Coronary artery (tissue), 2 donors: Measurements from ENCODE around the gene CRTAC1.

Experiments used
- DNase-seq: peaks from one replicate; pipeline ENCODE4 v3.0.0-alpha.2; 2017; ENCODE audit warnings: low spot score
- H3K27ac ChIP-seq, 2 donors: fragments of 200-600 bp; sonication (generic); one replicate each; pipeline ENCODE4 v1.5.1; 2016 to 2019
- H3K4me3 ChIP-seq: fragments of 200-600 bp; sonication (generic); 2 replicates; pipeline ENCODE4 v1.5.1; 2016; ENCODE audit warnings: mild to moderate bottlenecking, moderate library complexity
- TF ChIP-seq, protein P1 (sequence below): fragments of 200-600 bp; sonication (generic); IDR thresholded peaks from one replicate; pipeline ENCODE4 v1.5.1; 2019; ENCODE audit warnings: antibody characterized with exemption

The CRTAC1 gene

DNA sequence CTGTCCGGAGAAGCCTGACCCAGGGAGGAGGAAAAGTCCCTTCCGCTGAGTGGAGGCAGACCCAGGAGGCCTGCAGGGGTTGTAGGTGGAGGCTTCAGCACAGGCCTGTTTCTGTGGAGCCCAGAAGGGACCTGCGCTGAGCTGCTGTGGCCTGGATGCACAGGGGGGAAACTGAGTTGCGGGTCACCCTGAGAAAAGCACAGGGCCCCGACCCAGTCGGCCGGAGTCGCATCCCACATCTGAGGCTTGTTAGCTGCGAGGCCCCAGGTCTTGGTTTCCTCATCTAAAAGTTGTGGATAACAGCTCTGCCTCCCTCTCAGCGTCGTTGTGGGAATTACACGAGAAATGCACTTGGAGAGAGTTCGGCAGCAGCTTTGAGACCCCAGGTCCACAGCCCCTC lies 104.4 kb downstream of the CRTAC1 start:
- TF ChIP-seq, protein P1, sequence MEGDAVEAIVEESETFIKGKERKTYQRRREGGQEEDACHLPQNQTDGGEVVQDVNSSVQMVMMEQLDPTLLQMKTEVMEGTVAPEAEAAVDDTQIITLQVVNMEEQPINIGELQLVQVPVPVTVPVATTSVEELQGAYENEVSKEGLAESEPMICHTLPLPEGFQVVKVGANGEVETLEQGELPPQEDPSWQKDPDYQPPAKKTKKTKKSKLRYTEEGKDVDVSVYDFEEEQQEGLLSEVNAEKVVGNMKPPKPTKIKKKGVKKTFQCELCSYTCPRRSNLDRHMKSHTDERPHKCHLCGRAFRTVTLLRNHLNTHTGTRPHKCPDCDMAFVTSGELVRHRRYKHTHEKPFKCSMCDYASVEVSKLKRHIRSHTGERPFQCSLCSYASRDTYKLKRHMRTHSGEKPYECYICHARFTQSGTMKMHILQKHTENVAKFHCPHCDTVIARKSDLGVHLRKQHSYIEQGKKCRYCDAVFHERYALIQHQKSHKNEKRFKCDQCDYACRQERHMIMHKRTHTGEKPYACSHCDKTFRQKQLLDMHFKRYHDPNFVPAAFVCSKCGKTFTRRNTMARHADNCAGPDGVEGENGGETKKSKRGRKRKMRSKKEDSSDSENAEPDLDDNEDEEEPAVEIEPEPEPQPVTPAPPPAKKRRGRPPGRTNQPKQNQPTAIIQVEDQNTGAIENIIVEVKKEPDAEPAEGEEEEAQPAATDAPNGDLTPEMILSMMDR, result no peak
- Histone ChIP-seq H3K4me3 (no peak overlapping the region), H3K27ac (no peak overlapping the region)
- DNase-seq, result no peak

GRCh38 chr10:97925308-97925938 lies 105.0 kb downstream of the CRTAC1 start:
- H3K4me3 ChIP-seq, result no peak overlapping the region
- TF ChIP-seq, protein P1, result no peak
- no peak for DNase-seq

GRCh38 chr10:97924678-97925077 lies 105.7 kb downstream of the CRTAC1 start:
- no peak overlapping the region for H3K4me3 ChIP-seq
- TF ChIP-seq, protein P1, result no peak
- DNase-seq, result no peak
- H3K27ac ChIP-seq, result no peak overlapping the region

More at GRCh38 chr10:97925308-97925938, 105.0 kb downstream of the CRTAC1 start:
- no peak overlapping the region for H3K27ac ChIP-seq

DNA sequence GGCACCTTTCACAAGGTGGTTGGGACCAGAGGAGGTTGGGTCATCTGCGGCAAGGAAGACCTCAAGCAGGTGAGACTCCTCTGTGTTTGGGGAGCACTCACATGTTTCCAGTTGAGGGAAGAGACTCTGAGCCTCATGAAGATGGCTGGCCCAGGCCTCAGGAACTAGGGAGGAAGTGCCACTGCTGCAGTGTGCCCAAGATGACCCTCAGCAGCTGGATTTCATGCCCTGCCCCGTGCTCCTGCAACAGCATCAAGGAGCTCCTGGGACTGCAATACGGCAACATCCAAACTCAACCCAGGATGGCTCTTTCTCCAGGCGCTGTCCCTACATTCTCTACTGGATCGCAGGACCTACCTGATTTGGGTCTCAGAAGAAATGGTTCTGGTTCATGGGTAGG lies 106.9 kb downstream of the CRTAC1 start:
- H3K27ac ChIP-seq, result no peak overlapping the region
- TF ChIP-seq, protein P1, result no peak
- DNase-seq, result no peak
- no peak overlapping the region for H3K4me3 ChIP-seq

- TF ChIP-seq, protein P1, result no peak
- no peak overlapping the region for H3K4me3 ChIP-seq
- no peak overlapping the region for H3K27ac ChIP-seq
- DNase-seq, result no peak
These were observed 107.4 kb downstream of the CRTAC1 start for GRCh38 chr10:97923057-97923456.

- no peak for DNase-seq
- Histone ChIP-seq H3K27ac (no peak overlapping the region), H3K4me3 (no peak overlapping the region)
- TF ChIP-seq, protein P1, result no peak
These were observed 108.2 kb downstream of the CRTAC1 start for GRCh38 chr10:97922022-97922758.

GRCh38 chr10:97921581-97922021 lies 108.8 kb downstream of the CRTAC1 start:
- DNase-seq, result no peak
- H3K27ac ChIP-seq, result no peak overlapping the region
- TF ChIP-seq, protein P1, result no peak
- no peak overlapping the region for H3K4me3 ChIP-seq
